Measurements from ENCODE around the gene GLI1. TPM values are rescaled to one million over a fixed set of nuclear protein-coding genes. Genes with fewer than 3 reads are reported as not detected.

GLI1 gene
- total RNA-seq, 1 experiment from 2014 or later, result 0.54 TPM

DNA sequence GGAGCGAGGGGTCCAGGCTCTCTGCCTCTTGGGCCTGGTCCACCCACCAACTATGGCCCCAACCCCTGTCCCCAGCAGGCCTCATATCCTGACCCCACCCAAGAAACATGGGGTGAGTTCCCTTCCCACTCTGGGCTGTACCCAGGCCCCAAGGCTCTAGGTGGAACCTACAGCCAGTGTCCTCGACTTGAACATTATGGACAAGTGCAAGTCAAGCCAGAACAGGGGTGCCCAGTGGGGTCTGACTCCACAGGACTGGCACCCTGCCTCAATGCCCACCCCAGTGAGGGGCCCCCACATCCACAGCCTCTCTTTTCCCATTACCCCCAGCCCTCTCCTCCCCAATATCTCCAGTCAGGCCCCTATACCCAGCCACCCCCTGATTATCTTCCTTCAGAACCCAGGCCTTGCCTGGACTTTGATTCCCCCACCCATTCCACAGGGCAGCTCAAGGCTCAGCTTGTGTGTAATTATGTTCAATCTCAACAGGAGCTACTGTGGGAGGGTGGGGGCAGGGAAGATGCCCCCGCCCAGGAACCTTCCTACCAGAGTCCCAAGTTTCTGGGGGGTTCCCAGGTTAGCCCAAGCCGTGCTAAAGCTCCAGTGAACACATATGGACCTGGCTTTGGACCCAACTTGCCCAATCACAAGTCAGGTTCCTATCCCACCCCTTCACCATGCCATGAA lies 11.5 kb downstream of the GLI1 start:
- Mint-ChIP-seq H3K27me3 (ENCODE audit: unreplicated experiment) (peaks cover 100% of the 10 kb centered on the region), H3K27ac (ENCODE audit: unreplicated experiment) (no peak overlapping the region), H3K36me3 (ENCODE audit: insufficient read depth, unreplicated experiment) (no peaks in the 10 kb centered on the region), H3K4me3 (ENCODE audit: low read depth, unreplicated experiment) (no peak overlapping the region), H3K4me1 (ENCODE audit: low read depth, unreplicated experiment) (peaks cover 10% of the 10 kb centered on the region), H3K9me3 (ENCODE audit: low read depth, unreplicated experiment) (no peaks in the 10 kb centered on the region)
- CTCF ChIA-PET, result interaction anchor here (0.7 kb wide), 1 partner anchor 10 kb away, joined by 9 read pairs; no protein-coding TSS in a partner anchor
- no TSS peak for BruUV-seq (replicated peaks)
- TF ChIP-seq, protein P1, sequence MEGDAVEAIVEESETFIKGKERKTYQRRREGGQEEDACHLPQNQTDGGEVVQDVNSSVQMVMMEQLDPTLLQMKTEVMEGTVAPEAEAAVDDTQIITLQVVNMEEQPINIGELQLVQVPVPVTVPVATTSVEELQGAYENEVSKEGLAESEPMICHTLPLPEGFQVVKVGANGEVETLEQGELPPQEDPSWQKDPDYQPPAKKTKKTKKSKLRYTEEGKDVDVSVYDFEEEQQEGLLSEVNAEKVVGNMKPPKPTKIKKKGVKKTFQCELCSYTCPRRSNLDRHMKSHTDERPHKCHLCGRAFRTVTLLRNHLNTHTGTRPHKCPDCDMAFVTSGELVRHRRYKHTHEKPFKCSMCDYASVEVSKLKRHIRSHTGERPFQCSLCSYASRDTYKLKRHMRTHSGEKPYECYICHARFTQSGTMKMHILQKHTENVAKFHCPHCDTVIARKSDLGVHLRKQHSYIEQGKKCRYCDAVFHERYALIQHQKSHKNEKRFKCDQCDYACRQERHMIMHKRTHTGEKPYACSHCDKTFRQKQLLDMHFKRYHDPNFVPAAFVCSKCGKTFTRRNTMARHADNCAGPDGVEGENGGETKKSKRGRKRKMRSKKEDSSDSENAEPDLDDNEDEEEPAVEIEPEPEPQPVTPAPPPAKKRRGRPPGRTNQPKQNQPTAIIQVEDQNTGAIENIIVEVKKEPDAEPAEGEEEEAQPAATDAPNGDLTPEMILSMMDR (IDR thresholded peaks at IDR 0.05; ENCODE audit: unreplicated experiment), result no peak
- no peak for DNase-seq
- intact Hi-C loops (cut with micrococcal nuclease; ENCODE audit: unreplicated experiment), result no loop called here

DNA sequence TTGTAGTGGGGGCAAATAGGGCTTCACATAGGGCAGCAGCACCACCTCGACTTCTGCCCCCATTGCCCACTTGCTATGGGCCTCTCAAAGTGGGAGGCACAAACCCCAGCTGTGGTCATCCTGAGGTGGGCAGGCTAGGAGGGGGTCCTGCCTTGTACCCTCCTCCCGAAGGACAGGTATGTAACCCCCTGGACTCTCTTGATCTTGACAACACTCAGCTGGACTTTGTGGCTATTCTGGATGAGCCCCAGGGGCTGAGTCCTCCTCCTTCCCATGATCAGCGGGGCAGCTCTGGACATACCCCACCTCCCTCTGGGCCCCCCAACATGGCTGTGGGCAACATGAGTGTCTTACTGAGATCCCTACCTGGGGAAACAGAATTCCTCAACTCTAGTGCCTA lies 12.1 kb downstream of the GLI1 start:
- BruUV-seq (replicated peaks), result no TSS peak
- no peaks in the 10 kb centered on the region for H3K36me3 Mint-ChIP-seq (ENCODE audit: insufficient read depth, unreplicated experiment)
- H3K4me3 Mint-ChIP-seq (ENCODE audit: low read depth, unreplicated experiment), result no peak overlapping the region
- CTCF ChIA-PET, result interaction anchor here (0.7 kb wide), 1 partner anchor 11 kb away, joined by 9 read pairs; no protein-coding TSS in a partner anchor
- no peak for DNase-seq
- intact Hi-C loops (cut with micrococcal nuclease; ENCODE audit: unreplicated experiment), result no loop called here
- TF ChIP-seq, protein P1 (IDR thresholded peaks at IDR 0.05; ENCODE audit: unreplicated experiment), result no peak
- peaks cover 10% of the 10 kb centered on the region for H3K4me1 Mint-ChIP-seq (ENCODE audit: low read depth, unreplicated experiment)
- no peak overlapping the region for H3K27ac Mint-ChIP-seq (ENCODE audit: unreplicated experiment)
- no peaks in the 10 kb centered on the region for H3K9me3 Mint-ChIP-seq (ENCODE audit: low read depth, unreplicated experiment)
- peaks cover 100% of the 10 kb centered on the region for H3K27me3 Mint-ChIP-seq (ENCODE audit: unreplicated experiment)

DNA sequence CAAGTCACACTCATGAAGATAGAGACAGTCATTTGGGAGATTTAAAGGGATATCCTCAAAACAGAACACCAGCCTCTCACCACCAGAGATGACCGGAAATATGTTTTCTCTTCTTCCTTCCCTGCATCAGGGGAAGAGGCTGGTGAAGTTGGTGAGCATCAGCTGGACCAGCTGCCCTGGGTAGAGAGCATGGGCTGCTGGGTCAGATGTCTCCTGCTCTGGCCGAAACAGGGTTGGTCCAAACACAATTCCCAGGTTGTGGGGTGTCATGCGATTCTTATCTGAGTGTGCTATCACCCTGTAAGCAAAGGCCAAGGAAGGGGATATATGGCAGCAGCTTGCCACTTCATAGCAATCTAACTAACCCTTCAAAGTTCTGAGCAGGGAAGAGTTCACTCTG lies 12.8 kb downstream of the GLI1 start:
- no peak overlapping the region for H3K4me3 Mint-ChIP-seq (ENCODE audit: low read depth, unreplicated experiment)

DNA sequence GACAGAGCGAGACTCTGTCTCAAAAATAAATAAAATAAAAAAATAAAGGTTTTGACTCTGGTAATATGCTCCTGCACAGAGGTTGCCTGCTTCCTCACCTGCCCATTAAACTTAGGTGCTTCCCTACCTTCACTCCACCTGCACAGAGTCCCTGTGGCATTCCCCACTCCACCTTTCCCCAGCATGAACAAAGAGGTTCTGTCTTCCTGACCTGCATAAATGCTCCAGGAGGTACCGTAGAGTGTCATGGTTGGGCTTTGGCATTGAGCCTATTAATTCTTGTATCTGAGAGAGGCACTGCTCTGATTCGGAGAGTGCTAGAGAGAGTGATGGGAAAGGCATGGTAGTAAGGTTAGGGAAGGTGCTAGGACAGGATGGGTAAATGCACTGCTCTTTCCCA lies 13.8 kb downstream of the GLI1 start:
- CTCF ChIA-PET, result interaction anchor here (0.7 to 1.5 kb wide), 2 partner anchors 15 to 19 kb away, joined by 3 to 6 read pairs; partner anchors contain the start of gene GLI1
- intact Hi-C loops (cut with micrococcal nuclease; ENCODE audit: unreplicated experiment), result no loop called here
- Mint-ChIP-seq H3K27ac (ENCODE audit: unreplicated experiment) (no peak overlapping the region), H3K27me3 (ENCODE audit: unreplicated experiment) (peaks cover 100% of the 10 kb centered on the region), H3K4me1 (ENCODE audit: low read depth, unreplicated experiment) (peaks cover 20% of the 10 kb centered on the region), H3K36me3 (ENCODE audit: insufficient read depth, unreplicated experiment) (no peaks in the 10 kb centered on the region), H3K4me3 (ENCODE audit: low read depth, unreplicated experiment) (no peak overlapping the region), H3K9me3 (ENCODE audit: low read depth, unreplicated experiment) (no peaks in the 10 kb centered on the region)
- TF ChIP-seq, protein P1 (IDR thresholded peaks at IDR 0.05; ENCODE audit: unreplicated experiment), result no peak
- DNase-seq, result no peak
- BruUV-seq (replicated peaks), result no TSS peak

More for the DNA sequence above, 12.8 kb downstream of the GLI1 start:
- Mint-ChIP-seq H3K4me1 (ENCODE audit: low read depth, unreplicated experiment) (peaks cover 10% of the 10 kb centered on the region), H3K9me3 (ENCODE audit: low read depth, unreplicated experiment) (no peaks in the 10 kb centered on the region), H3K27ac (ENCODE audit: unreplicated experiment) (no peak overlapping the region), H3K27me3 (ENCODE audit: unreplicated experiment) (peaks cover 100% of the 10 kb centered on the region), H3K36me3 (ENCODE audit: insufficient read depth, unreplicated experiment) (no peaks in the 10 kb centered on the region)
- intact Hi-C loops (cut with micrococcal nuclease; ENCODE audit: unreplicated experiment), result no loop called here
- BruUV-seq (replicated peaks), result no TSS peak
- no peak for DNase-seq
- CTCF ChIA-PET, result interaction anchor here (0.5 kb wide), 1 partner anchor 207 kb away, joined by 3 read pairs; no protein-coding TSS in a partner anchor
- TF ChIP-seq, protein P1 (IDR thresholded peaks at IDR 0.05; ENCODE audit: unreplicated experiment), result no peak

All from Calu3 (cell line).